Endothelial cell of umbilical vein (primary cell): ENCODE measurements around the gene ESPNL. TPM values are rescaled to one million over a fixed set of nuclear protein-coding genes. Genes with fewer than 3 reads are reported as not detected.

Experiments
- BruUV-seq: library from RNA; stranded (reverse); fragments of 400-500 nt; replicated peaks from 2 replicates; lab custom pipeline; 2021; lab: Mats Ljungman, UMichigan
- CTCF ChIA-PET: fragments of 300-600, 350-600 bp; sonication (Branson Sonifier 250); formaldehyde crosslinking; loops from one replicate; lab custom pipeline; 2021; ENCODE audit warnings: antibody characterized with exemption, inconsistent platforms; lab: Charles Lee
- POLR2A ChIA-PET: fragments of 300-600, 350-600 bp; sonication (Branson Sonifier 250); formaldehyde crosslinking; loops from one replicate; lab custom pipeline; 2021; ENCODE audit warnings: antibody characterized with exemption, inconsistent platforms; lab: Charles Lee
- DNase-seq: peaks from one replicate; pipeline ENCODE4 v3.0.0-alpha.2; 2011; ENCODE audit warnings: low read depth, low spot score
- FAIRE-seq: peaks from 2 replicates; lab custom pipeline; 2011; peaks lifted over from hg19 to GRCh38; lab: Jason Lieb, UNC
- H2AFZ ChIP-seq: 2 replicates; pipeline ENCODE4 v1.6.0; 2012; ENCODE audit warnings: low read depth, low read length, control low read depth, inconsistent platforms
- H3K27ac ChIP-seq: 2 replicates; pipeline ENCODE4 v1.5.1; 2011; ENCODE audit warnings: low read depth, mild to moderate bottlenecking, control low read depth, low read length, moderate library complexity; ENCODE audit not compliant: insufficient read depth
- H3K27me3 ChIP-seq, 2 experiments: 2 replicates each; pipeline versions ENCODE4 v1.6.0 to v1.6.1; 2011; ENCODE audit warnings: low read length in 2 of 2, mixed read lengths in 1 of 2; ENCODE audit not compliant: control insufficient read depth in 2 of 2, insufficient read depth in 2 of 2
- H3K36me3 ChIP-seq, 2 experiments: 2 replicates in 1 of 2; 3 replicates in 1 of 2; pipeline ENCODE4 v1.5.1; 2011; ENCODE audit warnings: low read length in 2 of 2, mild to moderate bottlenecking in 1 of 2, moderate library complexity in 1 of 2; ENCODE audit not compliant: control insufficient read depth in 2 of 2, insufficient read depth in 2 of 2; ENCODE audit errors: extremely low read depth in 1 of 2
- H3K4me1 ChIP-seq: 3 replicates; pipeline ENCODE4 v1.5.1; 2011; ENCODE audit warnings: mild to moderate bottlenecking, low read length; ENCODE audit not compliant: control insufficient read depth, insufficient read depth; ENCODE audit errors: extremely low read depth
- H3K4me2 ChIP-seq: 2 replicates; pipeline ENCODE4 v1.6.1; 2011; ENCODE audit warnings: low read length, control low read depth, mixed read lengths; ENCODE audit not compliant: insufficient read depth
- H3K4me3 ChIP-seq, 3 experiments: fragments of 200-600 bp in 1 of 3; sonication (generic), shearing (Covaris generic) in 1 of 3; replicated peaks in 1 of 3; 2 replicates each; pipeline ENCODE4 v1.5.1; 2011 to 2016; ENCODE audit warnings: control low read depth in 3 of 3, low read length in 3 of 3, mild to moderate bottlenecking in 2 of 3, inconsistent platforms in 1 of 3, low read depth in 1 of 3, moderate library complexity in 1 of 3; ENCODE audit not compliant: insufficient read depth in 1 of 3
- H3K79me2 ChIP-seq: 2 replicates; pipeline ENCODE4 v1.6.0; 2012; ENCODE audit warnings: low read length, inconsistent platforms; ENCODE audit not compliant: control insufficient read depth, insufficient read depth
- H3K9ac ChIP-seq: replicated peaks from 2 replicates; pipeline ENCODE3; 2011; ENCODE audit warnings: low read length, control low read depth; ENCODE audit not compliant: insufficient read depth; ENCODE audit errors: extremely low read depth
- H3K9me1 ChIP-seq: replicated peaks from 3 replicates; pipeline ENCODE4 v1.6.0; 2011; ENCODE audit warnings: mild to moderate bottlenecking, low read length; ENCODE audit not compliant: control insufficient read depth, insufficient read depth; ENCODE audit errors: extremely low read depth
- H3K9me3 ChIP-seq: replicated peaks from 2 replicates; pipeline ENCODE4 v1.5.1; 2012; ENCODE audit warnings: low read length, inconsistent platforms; ENCODE audit not compliant: control insufficient read depth, insufficient read depth
- H4K20me1 ChIP-seq: replicated peaks from 2 replicates; pipeline ENCODE3; 2011; ENCODE audit warnings: mild to moderate bottlenecking, low read length; ENCODE audit not compliant: control insufficient read depth, insufficient read depth; ENCODE audit errors: extremely low read depth
- CTCF ChIP-seq, 2 donors: IDR thresholded peaks; 1 replicate in 1 of 2; 2 replicates in 1 of 2; pipeline ENCODE4 v1.5.1; 2011; ENCODE audit warnings: low read length in 2 of 2, mild to moderate bottlenecking in 2 of 2, moderate library complexity in 2 of 2, control low read depth in 1 of 2, inconsistent platforms in 1 of 2, low read depth in 1 of 2; ENCODE audit not compliant: insufficient read depth in 1 of 2; ENCODE audit errors: extremely low read depth in 1 of 2
- EZH2 ChIP-seq: IDR thresholded peaks from 2 replicates; pipeline ENCODE4 v1.6.1; 2012; ENCODE audit warnings: borderline replicate concordance, low read depth, mild to moderate bottlenecking, moderate library complexity, low read length, inconsistent platforms; ENCODE audit not compliant: severe bottlenecking
- FOS ChIP-seq: IDR thresholded peaks from 2 replicates; pipeline ENCODE4 v1.6.1; 2011; ENCODE audit warnings: mild to moderate bottlenecking, low read length, moderate library complexity, borderline replicate concordance; ENCODE audit not compliant: insufficient read depth
- GATA2 ChIP-seq: IDR thresholded peaks from 2 replicates; pipeline ENCODE4 v1.7.0; 2011; ENCODE audit warnings: low read depth, mild to moderate bottlenecking, moderate library complexity, mixed read lengths, low read length; ENCODE audit not compliant: insufficient read length, insufficient read depth
- JUN ChIP-seq: IDR thresholded peaks from 2 replicates; pipeline ENCODE4 v1.6.1; 2011; ENCODE audit warnings: borderline replicate concordance, low read depth; ENCODE audit not compliant: insufficient read length, insufficient read depth
- MAX ChIP-seq: IDR thresholded peaks from 2 replicates; pipeline ENCODE4 v1.6.1; 2011; ENCODE audit not compliant: insufficient read depth, insufficient read length
- MYC ChIP-seq: IDR thresholded peaks from one replicate; pipeline ENCODE4 v1.6.1; 2011; ENCODE audit warnings: mild to moderate bottlenecking, low read depth, low read length
- POLR2A ChIP-seq: IDR thresholded peaks from 2 replicates; pipeline ENCODE4 v1.6.1; 2012; ENCODE audit warnings: low read depth, mild to moderate bottlenecking, control low read depth, low read length
- POLR2AphosphoS5 ChIP-seq: IDR thresholded peaks from 2 replicates; pipeline ENCODE4 v1.6.1; 2012; ENCODE audit warnings: low read depth, mild to moderate bottlenecking, control low read depth, low read length, moderate library complexity; ENCODE audit not compliant: insufficient read depth
- dilution Hi-C: fragments of 300-500 bp; cut with MboI; formaldehyde crosslinking; loops from one replicate; pipeline ENCODE4 v1.15.0; 2019; ENCODE audit warnings: low sequenced_read_pairs; ENCODE audit not compliant: extremely low pct_ligation_motif_present
- intact Hi-C: fragments of 100-400 bp; cut with micrococcal nuclease; formaldehyde crosslinking; loops from one replicate; pipeline ENCODE4 v1.10.0; 2022
- polyA plus RNA-seq, 4 experiments: library from polyadenylated mRNA; depleted of rRNA in 3 of 4; stranded (reverse) in 3 of 4; unstranded in 1 of 4; fragments of >200 nt; gene quantifications; 2 replicates each; pipeline versions ENCODE4 v1.2.1 to v1.2.3, GENCODE V29; 2011 to 2012; ENCODE audit warnings: missing spikeins in 1 of 4
- total RNA-seq: library from RNA; stranded (reverse); gene quantifications from 2 replicates; pipeline ENCODE4 v1.2.3, GENCODE V29; 2021

Gene ESPNL
- total and polyA plus RNA-seq, 2 donors (not counting 3 experiments of a cell fraction or from before 2014, with no cell fraction given), result not detected

- Histone ChIP-seq H3K79me2 (no peaks in the 10 kb centered on the region), H3K27ac (no peak overlapping the region), H3K9me3 (no peaks in the 10 kb centered on the region), H3K27me3 (peaks cover 1 to 2% of the 10 kb centered on the region in 2 experiments), H4K20me1 (no peaks in the 10 kb centered on the region), H3K4me3 (no peak overlapping the region), H3K9me1 (no peaks in the 10 kb centered on the region), H3K4me1 (no peaks in the 10 kb centered on the region), H2AFZ (no peak overlapping the region), H3K36me3 (no peaks in the 10 kb centered on the region), H3K9ac (no peak overlapping the region), H3K4me2 (no peak overlapping the region)
- ChIA-PET CTCF (no interaction called here), POLR2A (no interaction called here)
- TF ChIP-seq GATA2 (no peak), JUN (no peak)
- dilution Hi-C loops, result no loop called here
- intact Hi-C loops, result no loop called here
- BruUV-seq, result no TSS peak
- no peak for FAIRE-seq
- DNase-seq, result no peak
Measured at GRCh38 chr2:238123218-238123971, 23.3 kb downstream of the ESPNL start.

- no peak for DNase-seq
- Histone ChIP-seq H3K4me2 (no peak overlapping the region), H3K79me2 (no peaks in the 10 kb centered on the region), H3K36me3 (no peaks in the 10 kb centered on the region), H3K4me3 (no peak overlapping the region), H3K4me1 (no peaks in the 10 kb centered on the region), H4K20me1 (no peaks in the 10 kb centered on the region), H3K9me3 (no peaks in the 10 kb centered on the region), H3K9ac (no peak overlapping the region), H3K27ac (no peak overlapping the region), H3K9me1 (no peaks in the 10 kb centered on the region), H2AFZ (no peak overlapping the region), H3K27me3 (peaks cover 1 to 2% of the 10 kb centered on the region in 2 experiments)
- no peak for TF ChIP-seq CTCF (IDR thresholded peaks at IDR 0.05; ENCODE audit: extremely low read depth in 1 of 2, insufficient read depth in 1 of 2, low read depth in 1 of 2, low read length in 2 of 2)
- no peak for TF ChIP-seq POLR2AphosphoS5
- TF ChIP-seq EZH2, result no peak
- TF ChIP-seq MYC, result no peak
- TF ChIP-seq MAX, result no peak
- no peak for TF ChIP-seq JUN
- TF ChIP-seq FOS, result no peak
- no peak for TF ChIP-seq POLR2A
- no peak for TF ChIP-seq GATA2
- dilution Hi-C loops, result no loop called here
- FAIRE-seq, result no peak
- intact Hi-C loops, result no loop called here
- CTCF ChIA-PET, result no interaction called here
- POLR2A ChIA-PET, result no interaction called here
- no TSS peak for BruUV-seq
Measured at GRCh38 chr2:238123991-238124470, 23.9 kb downstream of the ESPNL start.
